Measurements from ENCODE around the gene ANAPC16.
"Not testable (repeated sequence)": the region's sequence is repeated elsewhere in the genome, so short reads cannot be mapped to it uniquely, and the experiment has no call there.

The ANAPC16 gene

DNA sequence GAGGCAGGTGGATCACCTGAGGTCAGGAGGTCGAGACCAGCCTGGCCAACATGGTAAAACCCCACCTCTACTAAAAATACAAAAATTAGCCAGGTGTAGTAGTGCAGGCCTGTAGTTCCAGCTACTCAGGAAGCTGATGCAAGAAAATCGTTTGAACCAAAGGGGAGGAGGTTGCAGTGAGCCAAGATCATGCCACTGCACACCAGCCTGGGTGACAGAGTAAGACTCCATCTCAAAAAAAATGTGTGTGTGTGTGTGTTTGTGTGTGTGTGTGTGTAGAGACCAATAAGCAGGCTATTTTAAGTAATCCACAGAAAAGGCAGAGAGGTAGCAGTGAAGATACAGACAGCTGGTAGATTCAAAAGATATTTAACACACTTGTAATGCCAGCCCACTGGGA is 7.3 kb upstream of the ANAPC16 start:
- H3K36me3 ChIP-seq (ENCODE audit: control insufficient read depth in 2 of 2, insufficient read depth in 2 of 2, low read length in 2 of 2) = peaks cover 12 to 24% of the 10 kb centered on the region in 2 donors
- H3K27ac ChIP-seq (ENCODE audit: low read depth in 2 of 2, low read length in 2 of 2); H3K9ac ChIP-seq (ENCODE audit: low read depth in 1 of 2, low read length in 2 of 2); H3K4me3 ChIP-seq (ENCODE audit: low read length in 2 of 2); H3K27me3 ChIP-seq (ENCODE audit: control insufficient read depth in 2 of 2, insufficient read depth in 2 of 2, low read length in 2 of 2); H3K9me3 ChIP-seq (ENCODE audit: control insufficient read depth in 2 of 2, low read length in 2 of 2); H3K4me1 ChIP-seq (ENCODE audit: control insufficient read depth in 2 of 2, insufficient read depth in 2 of 2, low read length in 2 of 2): not testable (repeated sequence)

DNA sequence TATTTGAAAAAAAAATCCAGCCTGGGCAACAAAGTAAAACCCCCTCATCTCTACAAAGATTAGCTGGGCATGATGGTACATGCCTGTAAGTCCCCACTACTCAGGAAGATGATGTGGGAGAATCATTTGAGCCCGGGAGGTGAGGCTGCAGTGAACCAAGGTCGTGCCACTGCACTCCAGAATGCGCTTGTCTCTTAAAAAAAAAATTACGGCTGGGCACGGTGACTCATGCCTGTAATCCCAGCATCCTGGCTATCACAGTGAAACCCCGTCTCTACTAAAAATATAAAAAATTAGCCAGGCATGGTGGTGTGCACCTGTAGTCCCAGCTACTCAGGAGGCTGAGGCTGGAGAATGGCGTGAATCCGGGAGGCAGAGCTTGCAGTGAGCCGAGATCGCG is 4.4 kb upstream of the ANAPC16 start:
- H3K9me3 ChIP-seq (ENCODE audit: control insufficient read depth in 2 of 2, low read length in 2 of 2); H3K4me1 ChIP-seq (ENCODE audit: control insufficient read depth in 2 of 2, insufficient read depth in 2 of 2, low read length in 2 of 2); H3K4me3 ChIP-seq (ENCODE audit: low read length in 2 of 2); H3K27ac ChIP-seq (ENCODE audit: low read depth in 2 of 2, low read length in 2 of 2); H3K9ac ChIP-seq (ENCODE audit: low read depth in 1 of 2, low read length in 2 of 2); H3K27me3 ChIP-seq (ENCODE audit: control insufficient read depth in 2 of 2, insufficient read depth in 2 of 2, low read length in 2 of 2): not testable (repeated sequence)
- H3K36me3 ChIP-seq (ENCODE audit: control insufficient read depth in 2 of 2, insufficient read depth in 2 of 2, low read length in 2 of 2) = peaks cover 12 to 19% of the 10 kb centered on the region in 2 donors

DNA sequence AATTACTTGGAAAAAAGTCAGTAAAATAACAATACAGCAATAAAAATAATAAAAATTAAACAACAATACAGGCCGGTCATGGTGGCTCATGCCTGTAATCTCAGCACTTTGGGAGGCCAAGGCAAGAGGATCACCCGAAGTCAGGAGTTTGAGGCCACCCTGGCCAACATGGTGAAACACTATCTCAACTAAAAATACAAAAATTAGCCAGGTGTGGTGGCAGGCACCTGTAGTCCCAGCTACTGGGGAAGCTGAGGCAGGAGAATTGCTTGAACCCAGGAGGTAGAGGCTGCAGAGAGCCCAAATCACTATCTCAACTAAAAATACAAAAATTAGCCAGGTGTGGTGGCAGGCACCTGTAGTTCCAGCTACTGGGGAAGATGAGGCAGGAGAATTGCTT is 4.0 kb upstream of the ANAPC16 start:
- not testable (repeated sequence) for H3K9me3 ChIP-seq (ENCODE audit: control insufficient read depth in 2 of 2, low read length in 2 of 2); H3K27ac ChIP-seq (ENCODE audit: low read depth in 2 of 2, low read length in 2 of 2); H3K4me1 ChIP-seq (ENCODE audit: control insufficient read depth in 2 of 2, insufficient read depth in 2 of 2, low read length in 2 of 2); H3K27me3 ChIP-seq (ENCODE audit: control insufficient read depth in 2 of 2, insufficient read depth in 2 of 2, low read length in 2 of 2); H3K9ac ChIP-seq (ENCODE audit: low read depth in 1 of 2, low read length in 2 of 2); H3K4me3 ChIP-seq (ENCODE audit: low read length in 2 of 2)
- H3K36me3 ChIP-seq (ENCODE audit: control insufficient read depth in 2 of 2, insufficient read depth in 2 of 2, low read length in 2 of 2) = peaks cover 9 to 17% of the 10 kb centered on the region in 2 donors

DNA sequence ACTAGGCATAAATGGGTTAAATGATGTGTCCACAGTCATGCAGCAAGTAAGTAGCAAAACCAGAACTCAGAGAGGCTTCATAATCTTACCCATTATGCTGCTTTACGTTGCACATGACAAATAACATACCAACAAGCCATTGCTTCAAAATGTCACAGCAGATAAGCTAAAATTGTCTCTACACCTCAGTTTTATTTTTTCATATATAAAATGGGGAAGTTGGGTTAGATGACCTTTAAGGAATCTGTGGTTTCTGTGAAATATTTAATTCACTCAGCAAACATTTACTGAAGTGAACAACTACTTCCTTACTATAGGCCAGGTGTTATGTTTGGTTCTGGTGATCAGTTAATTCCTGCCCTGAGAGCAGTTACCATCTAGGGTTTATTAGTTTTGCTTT is 2.5 kb downstream of the ANAPC16 start:
- H3K27ac ChIP-seq (ENCODE audit: low read depth in 2 of 2, low read length in 2 of 2) = peak overlapping the region; percentile 18 to 35
- no peaks in the 10 kb centered on the region for H3K27me3 ChIP-seq (ENCODE audit: control insufficient read depth in 2 of 2, insufficient read depth in 2 of 2, low read length in 2 of 2)
- peaks cover 0 to 4% of the 10 kb centered on the region in 2 donors for H3K36me3 ChIP-seq (ENCODE audit: control insufficient read depth in 2 of 2, insufficient read depth in 2 of 2, low read length in 2 of 2)
- peaks cover 3 to 16% of the 10 kb centered on the region in 2 donors for H3K4me1 ChIP-seq (ENCODE audit: control insufficient read depth in 2 of 2, insufficient read depth in 2 of 2, low read length in 2 of 2)
- peak overlapping the region in 1 of 2 donors; percentile 29 for H3K9ac ChIP-seq (ENCODE audit: low read depth in 1 of 2, low read length in 2 of 2)
- no peaks in the 10 kb centered on the region for H3K9me3 ChIP-seq (ENCODE audit: control insufficient read depth in 2 of 2, low read length in 2 of 2)
- peak overlapping the region in 1 of 2 donors; percentile 39 for H3K4me3 ChIP-seq (ENCODE audit: low read length in 2 of 2)

DNA sequence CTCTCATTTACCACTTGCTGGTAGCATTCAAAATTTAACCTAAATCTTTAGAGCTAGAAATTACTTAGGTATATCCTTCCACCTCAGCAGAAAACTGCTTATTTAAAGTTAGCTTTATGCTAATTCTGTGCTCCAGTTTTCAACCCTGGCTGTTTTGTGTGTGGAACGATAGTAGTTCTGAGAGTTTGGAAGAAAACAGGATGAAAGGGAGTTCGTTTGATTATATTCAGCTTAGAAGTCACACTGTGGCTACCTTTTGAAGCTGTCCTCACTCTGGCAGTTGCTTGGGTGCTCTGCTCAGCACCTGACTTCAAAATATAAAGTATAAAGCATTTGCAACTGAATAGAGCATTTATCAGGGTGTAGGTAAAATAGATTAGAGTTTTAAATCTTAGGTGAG is 2.9 kb downstream of the ANAPC16 start:
- no peaks in the 10 kb centered on the region for H3K9me3 ChIP-seq (ENCODE audit: control insufficient read depth in 2 of 2, low read length in 2 of 2)
- peaks cover 3 to 16% of the 10 kb centered on the region in 2 donors for H3K4me1 ChIP-seq (ENCODE audit: control insufficient read depth in 2 of 2, insufficient read depth in 2 of 2, low read length in 2 of 2)
- no peak overlapping the region for H3K4me3 ChIP-seq (ENCODE audit: low read length in 2 of 2)
- peak overlapping the region in 1 of 2 donors; percentile 29 for H3K9ac ChIP-seq (ENCODE audit: low read depth in 1 of 2, low read length in 2 of 2)
- peaks cover 2 to 4% of the 10 kb centered on the region in 2 donors for H3K36me3 ChIP-seq (ENCODE audit: control insufficient read depth in 2 of 2, insufficient read depth in 2 of 2, low read length in 2 of 2)
- H3K27me3 ChIP-seq (ENCODE audit: control insufficient read depth in 2 of 2, insufficient read depth in 2 of 2, low read length in 2 of 2) = no peaks in the 10 kb centered on the region
- H3K27ac ChIP-seq (ENCODE audit: low read depth in 2 of 2, low read length in 2 of 2) = peak overlapping the region; percentile 18 to 35

DNA sequence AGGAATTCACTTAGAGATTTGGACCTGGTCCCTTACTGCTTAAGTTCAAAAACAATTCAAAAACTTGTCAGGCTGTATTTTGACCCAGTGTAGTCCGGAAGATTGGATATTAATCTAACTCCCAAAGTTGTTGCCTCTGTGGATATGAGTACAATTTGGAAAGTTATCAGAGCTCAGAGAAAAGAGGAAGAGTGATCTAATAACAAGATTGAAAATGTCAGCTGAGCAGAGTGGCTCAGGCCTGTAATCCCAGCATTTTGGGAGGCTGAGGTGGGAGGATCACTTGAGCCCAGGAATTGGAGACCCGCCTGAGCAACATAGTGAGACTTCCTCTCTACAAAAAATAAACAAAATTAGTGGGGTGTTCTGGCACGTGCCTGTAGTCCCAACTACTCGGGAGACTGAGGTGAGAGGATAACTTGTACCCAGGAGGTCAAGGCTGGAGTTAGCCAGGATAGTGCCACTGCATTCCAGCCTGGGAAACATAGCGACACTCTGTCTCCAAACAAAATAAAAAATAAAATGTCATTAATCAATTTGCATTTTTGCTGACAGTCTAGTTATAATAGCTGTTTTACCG is 3.5 kb downstream of the ANAPC16 start:
- Histone ChIP-seq H3K9ac (ENCODE audit: low read depth in 1 of 2, low read length in 2 of 2) (no peak overlapping the region), H3K27me3 (ENCODE audit: control insufficient read depth in 2 of 2, insufficient read depth in 2 of 2, low read length in 2 of 2) (no peaks in the 10 kb centered on the region), H3K9me3 (ENCODE audit: control insufficient read depth in 2 of 2, low read length in 2 of 2) (no peaks in the 10 kb centered on the region), H3K27ac (ENCODE audit: low read depth in 2 of 2, low read length in 2 of 2) (peak overlapping the region in 1 of 2 donors; percentile 5), H3K4me3 (ENCODE audit: low read length in 2 of 2) (no peak overlapping the region), H3K4me1 (ENCODE audit: control insufficient read depth in 2 of 2, insufficient read depth in 2 of 2, low read length in 2 of 2) (peaks cover 3 to 16% of the 10 kb centered on the region in 2 donors), H3K36me3 (ENCODE audit: control insufficient read depth in 2 of 2, insufficient read depth in 2 of 2, low read length in 2 of 2) (peaks cover 4 to 7% of the 10 kb centered on the region in 2 donors)

DNA sequence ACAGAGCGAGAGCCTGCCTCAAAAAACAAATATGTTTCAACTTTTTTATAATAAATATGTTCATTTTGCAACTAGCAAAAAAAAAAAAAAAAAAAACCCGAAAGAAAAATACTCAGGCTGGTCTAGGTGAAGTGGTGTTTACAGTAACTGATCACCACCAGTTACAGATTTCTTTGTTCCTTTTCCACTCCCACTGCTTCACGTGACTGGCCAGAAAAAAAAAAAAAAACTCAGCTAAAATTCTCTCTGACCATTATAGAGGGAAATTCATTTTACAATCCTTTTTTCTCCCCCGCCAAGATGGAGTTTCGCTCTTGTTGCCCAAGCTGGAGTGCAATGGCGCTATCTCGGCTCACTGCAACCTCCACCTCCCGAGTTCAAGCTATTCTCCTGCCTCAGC is 4.8 kb downstream of the ANAPC16 start:
- Histone ChIP-seq H3K27me3 (ENCODE audit: control insufficient read depth in 2 of 2, insufficient read depth in 2 of 2, low read length in 2 of 2) (no peaks in the 10 kb centered on the region), H3K9ac (ENCODE audit: low read depth in 1 of 2, low read length in 2 of 2) (no peak overlapping the region), H3K4me3 (ENCODE audit: low read length in 2 of 2) (no peak overlapping the region), H3K27ac (ENCODE audit: low read depth in 2 of 2, low read length in 2 of 2) (no peak overlapping the region), H3K4me1 (ENCODE audit: control insufficient read depth in 2 of 2, insufficient read depth in 2 of 2, low read length in 2 of 2) (peaks cover 3 to 16% of the 10 kb centered on the region in 2 donors), H3K36me3 (ENCODE audit: control insufficient read depth in 2 of 2, insufficient read depth in 2 of 2, low read length in 2 of 2) (peaks cover 10 to 11% of the 10 kb centered on the region in 2 donors), H3K9me3 (ENCODE audit: control insufficient read depth in 2 of 2, low read length in 2 of 2) (no peaks in the 10 kb centered on the region)

DNA sequence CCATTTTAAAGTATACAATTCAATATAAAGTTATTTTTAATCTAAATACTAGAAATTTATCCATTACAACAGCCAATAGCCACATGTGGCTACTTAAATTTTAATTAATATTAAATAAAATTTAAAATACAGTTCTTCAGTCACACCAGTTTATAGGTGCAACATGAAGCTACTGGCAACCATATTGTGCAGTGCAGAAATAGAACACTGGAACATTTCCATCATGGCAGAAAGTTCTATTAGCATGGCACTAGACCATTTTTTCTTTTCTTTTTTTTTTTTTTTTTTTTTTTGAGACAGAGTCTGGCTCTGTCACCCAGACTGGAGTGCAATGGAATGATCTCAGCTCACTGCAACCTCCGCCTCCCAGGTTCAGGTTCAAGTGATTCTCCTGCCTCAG is 5.5 kb downstream of the ANAPC16 start:
- peaks cover 3 to 16% of the 10 kb centered on the region in 2 donors for H3K4me1 ChIP-seq (ENCODE audit: control insufficient read depth in 2 of 2, insufficient read depth in 2 of 2, low read length in 2 of 2)
- no peak overlapping the region for H3K4me3 ChIP-seq (ENCODE audit: low read length in 2 of 2)
- H3K27me3 ChIP-seq (ENCODE audit: control insufficient read depth in 2 of 2, insufficient read depth in 2 of 2, low read length in 2 of 2) = no peaks in the 10 kb centered on the region
- H3K27ac ChIP-seq (ENCODE audit: low read depth in 2 of 2, low read length in 2 of 2) = no peak overlapping the region
- H3K36me3 ChIP-seq (ENCODE audit: control insufficient read depth in 2 of 2, insufficient read depth in 2 of 2, low read length in 2 of 2) = peaks cover 10 to 11% of the 10 kb centered on the region in 2 donors
- H3K9ac ChIP-seq (ENCODE audit: low read depth in 1 of 2, low read length in 2 of 2) = no peak overlapping the region
- H3K9me3 ChIP-seq (ENCODE audit: control insufficient read depth in 2 of 2, low read length in 2 of 2) = no peaks in the 10 kb centered on the region

DNA sequence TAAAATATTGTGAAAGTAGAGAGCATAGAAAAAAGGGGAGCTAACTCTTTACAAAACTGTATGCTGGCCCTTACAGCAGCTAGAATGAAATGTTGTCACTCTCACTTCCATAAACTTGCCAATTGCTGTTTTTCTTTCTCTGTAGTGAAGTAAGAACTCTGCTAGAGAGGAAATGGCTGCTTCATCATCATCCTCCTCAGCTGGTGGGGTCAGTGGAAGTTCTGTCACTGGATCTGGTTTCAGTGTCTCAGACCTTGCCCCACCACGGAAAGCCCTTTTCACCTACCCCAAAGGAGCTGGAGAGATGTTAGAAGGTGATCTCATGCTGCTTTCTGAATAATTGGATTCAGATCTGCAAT is 7.9 kb downstream of the ANAPC16 start:
- Histone ChIP-seq H3K9me3 (ENCODE audit: control insufficient read depth in 2 of 2, low read length in 2 of 2) (no peaks in the 10 kb centered on the region), H3K4me3 (ENCODE audit: low read length in 2 of 2) (no peak overlapping the region), H3K36me3 (ENCODE audit: control insufficient read depth in 2 of 2, insufficient read depth in 2 of 2, low read length in 2 of 2) (peaks cover 11 to 13% of the 10 kb centered on the region in 2 donors), H3K27ac (ENCODE audit: low read depth in 2 of 2, low read length in 2 of 2) (peak overlapping the region in 1 of 2 donors; percentile 49), H3K9ac (ENCODE audit: low read depth in 1 of 2, low read length in 2 of 2) (no peak overlapping the region), H3K4me1 (ENCODE audit: control insufficient read depth in 2 of 2, insufficient read depth in 2 of 2, low read length in 2 of 2) (peaks cover 0 to 5% of the 10 kb centered on the region in 2 donors), H3K27me3 (ENCODE audit: control insufficient read depth in 2 of 2, insufficient read depth in 2 of 2, low read length in 2 of 2) (no peaks in the 10 kb centered on the region)

DNA sequence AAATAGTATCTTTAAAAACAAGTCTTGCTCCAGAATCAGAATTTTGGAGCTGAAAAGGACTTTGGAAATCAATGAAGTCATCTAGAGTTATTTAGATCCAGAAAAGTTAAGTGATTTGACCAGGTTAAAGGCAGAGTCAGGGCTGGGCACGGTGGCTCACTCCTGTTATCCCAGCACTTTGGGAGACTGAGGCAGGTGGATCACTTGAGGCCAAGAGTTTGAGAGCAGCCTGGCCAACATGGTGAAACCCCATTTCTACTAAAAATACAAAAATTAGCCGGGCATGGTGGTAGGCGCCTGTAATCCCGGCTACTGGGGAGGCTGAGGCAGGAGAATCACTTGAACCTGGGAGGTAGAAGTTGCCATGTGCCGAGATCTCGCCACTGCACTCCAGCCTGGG is 8.4 kb downstream of the ANAPC16 start:
- H3K4me3 ChIP-seq (ENCODE audit: low read length in 2 of 2); H3K9me3 ChIP-seq (ENCODE audit: control insufficient read depth in 2 of 2, low read length in 2 of 2); H3K9ac ChIP-seq (ENCODE audit: low read depth in 1 of 2, low read length in 2 of 2); H3K27me3 ChIP-seq (ENCODE audit: control insufficient read depth in 2 of 2, insufficient read depth in 2 of 2, low read length in 2 of 2); H3K4me1 ChIP-seq (ENCODE audit: control insufficient read depth in 2 of 2, insufficient read depth in 2 of 2, low read length in 2 of 2): not testable (repeated sequence)
- H3K36me3 ChIP-seq (ENCODE audit: control insufficient read depth in 2 of 2, insufficient read depth in 2 of 2, low read length in 2 of 2) = peaks cover 11 to 13% of the 10 kb centered on the region in 2 donors
- peak overlapping the region in 1 of 2 donors; percentile 49 for H3K27ac ChIP-seq (ENCODE audit: low read depth in 2 of 2, low read length in 2 of 2)
